ENCODE results near the gene CBARP.

Gene CBARP

GRCh38 chr19:1275260-1275975, 37.6 kb upstream of the CBARP start, which contains the start of gene FAM174C:
Gene FAM174C (plus strand): TSS chr19:1275530. CDS start chr19:1275550, 20 bp downstream.
- DNase-seq, result peak; percentile 94

GRCh38 chr19:1274852-1275259, 37.1 kb upstream of the CBARP start:
- no peak for DNase-seq

GRCh38 chr19:1274081-1274851, 36.5 kb upstream of the CBARP start:
- DNase-seq, result no peak

- DNase-seq, result no peak
Measured at GRCh38 chr19:1273263-1274041, 35.6 kb upstream of the CBARP start.

- DNase-seq, result no peak
Measured at GRCh38 chr19:1272423-1273262, 34.8 kb upstream of the CBARP start.

GRCh38 chr19:1271528-1272422, 34.0 kb upstream of the CBARP start:
- DNase-seq, result no peak

GRCh38 chr19:1270854-1271527, 33.2 kb upstream of the CBARP start:
- no peak for DNase-seq

GRCh38 chr19:1270213-1270853, 32.5 kb upstream of the CBARP start:
- no peak for DNase-seq

- DNase-seq, result peak; percentile 89
Measured at GRCh38 chr19:1269478-1270212, 31.8 kb upstream of the CBARP start.

GRCh38 chr19:1269065-1269477, 31.3 kb upstream of the CBARP start, which contains the start of gene CIRBP:
Gene CIRBP (plus strand): TSS chr19:1269332. CDS start chr19:1270934, 1,602 bp downstream.
- peak; percentile 99 for DNase-seq

GRCh38 chr19:1268226-1269064, 30.6 kb upstream of the CBARP start:
- no peak for DNase-seq

- peak; percentile 49 for DNase-seq
Measured at GRCh38 chr19:1267477-1268225, 29.8 kb upstream of the CBARP start.

GRCh38 chr19:1266916-1267476, 29.2 kb upstream of the CBARP start:
- DNase-seq, result peak; percentile 83

GRCh38 chr19:1266129-1266915, 28.5 kb upstream of the CBARP start:
- peak; percentile 88 for DNase-seq

- no peak for DNase-seq
Measured at GRCh38 chr19:1265615-1266128, 27.9 kb upstream of the CBARP start.
